ENCODE measurements around the gene ZNF324. TPM values are rescaled to one million over a fixed set of nuclear protein-coding genes. Genes with fewer than 3 reads are reported as not detected.
A peak's percentile ranks its signal among the peaks of the same experiment; 100 is the strongest.

Gene ZNF324
- total RNA-seq, 1 experiment from 2014 or later, result 8.1 TPM

DNA sequence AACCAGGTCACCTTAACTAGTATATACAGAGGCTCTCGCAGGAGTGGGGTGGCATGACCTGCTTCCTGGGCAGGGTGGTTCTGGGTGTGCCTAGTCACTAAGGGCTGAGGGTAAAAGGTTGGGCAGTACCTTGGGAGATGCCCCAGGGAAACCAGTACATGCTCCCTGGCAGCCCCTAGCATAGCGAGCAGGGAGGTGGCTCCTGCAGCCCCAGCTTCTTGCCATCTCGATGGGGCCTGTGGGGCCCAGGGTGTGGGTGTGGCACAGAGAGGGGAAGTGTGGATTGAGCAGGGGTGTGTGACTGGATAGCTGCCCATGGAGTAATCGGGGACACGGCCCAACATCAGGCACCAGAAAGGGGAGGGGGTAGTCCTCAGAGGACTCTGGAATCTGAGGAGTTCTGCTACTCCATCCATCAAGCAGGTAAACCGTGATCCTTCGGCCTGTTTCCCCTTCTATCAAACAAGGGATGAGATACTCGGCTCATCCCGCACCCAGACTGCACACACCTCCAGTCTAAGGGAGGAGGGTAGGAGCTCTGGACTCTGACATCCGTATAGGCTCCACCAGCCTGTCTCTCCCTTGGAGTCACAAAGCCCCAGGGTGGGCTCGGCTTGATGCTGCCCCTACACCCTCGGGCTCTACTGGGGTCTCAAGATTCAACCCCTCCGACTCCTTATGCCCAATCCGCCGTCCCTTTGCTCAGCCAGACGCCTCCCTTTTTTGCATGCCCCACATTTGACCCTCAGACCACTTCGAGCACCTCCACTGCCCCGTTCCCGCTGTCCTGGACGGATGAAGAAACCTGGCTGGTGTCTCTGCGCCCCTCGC lies 51.6 kb downstream of the ZNF324 start:
- H3K79me2 ChIP-seq (ENCODE audit: low read depth), result peaks cover 18% of the 10 kb centered on the region
- H3K36me3 ChIP-seq (ENCODE audit: low read depth), result no peaks in the 10 kb centered on the region
- peak overlapping the region; percentile 68; the same call in 1 of the 2 replicates for H3K27ac ChIP-seq
- H4K20me1 ChIP-seq (ENCODE audit: insufficient read depth), result no peaks in the 10 kb centered on the region
- peak overlapping the region; percentile 83 for H3K4me3 ChIP-seq
- intact Hi-C loops (cut with micrococcal nuclease; ENCODE audit: unreplicated experiment), result loop anchor here (1.0 to 5.0 kb wide), 6 partner anchors 42 to 1416 kb away; partner anchors contain the start of genes ZNF274, ZNF446, ZNF544 and ZSCAN22
- no peaks in the 10 kb centered on the region for H3K9me2 ChIP-seq (ENCODE audit: insufficient read depth)
- H3K9me3 ChIP-seq (ENCODE audit: insufficient read depth, low read depth), result no peaks in the 10 kb centered on the region
- TSS peak; percentile 37 for BruUV-seq (replicated peaks)
- CTCF ChIA-PET, result interaction anchor here (1.0 to 1.6 kb wide), 2 partner anchors 192 to 517 kb away, joined by 3 to 4 read pairs; partner anchors contain the start of gene ZSCAN22
- H2AFZ ChIP-seq, result peak overlapping the region; percentile 92
- POLR2A ChIA-PET (ENCODE audit: unreplicated experiment), result interaction anchor here (0.6 to 1.4 kb wide), 4 partner anchors 110 to 299 kb away, joined by 3 to 9 read pairs (median 6); partner anchors contain the start of genes ZNF497 and ZNF584
- TF ChIP-seq, protein P1, sequence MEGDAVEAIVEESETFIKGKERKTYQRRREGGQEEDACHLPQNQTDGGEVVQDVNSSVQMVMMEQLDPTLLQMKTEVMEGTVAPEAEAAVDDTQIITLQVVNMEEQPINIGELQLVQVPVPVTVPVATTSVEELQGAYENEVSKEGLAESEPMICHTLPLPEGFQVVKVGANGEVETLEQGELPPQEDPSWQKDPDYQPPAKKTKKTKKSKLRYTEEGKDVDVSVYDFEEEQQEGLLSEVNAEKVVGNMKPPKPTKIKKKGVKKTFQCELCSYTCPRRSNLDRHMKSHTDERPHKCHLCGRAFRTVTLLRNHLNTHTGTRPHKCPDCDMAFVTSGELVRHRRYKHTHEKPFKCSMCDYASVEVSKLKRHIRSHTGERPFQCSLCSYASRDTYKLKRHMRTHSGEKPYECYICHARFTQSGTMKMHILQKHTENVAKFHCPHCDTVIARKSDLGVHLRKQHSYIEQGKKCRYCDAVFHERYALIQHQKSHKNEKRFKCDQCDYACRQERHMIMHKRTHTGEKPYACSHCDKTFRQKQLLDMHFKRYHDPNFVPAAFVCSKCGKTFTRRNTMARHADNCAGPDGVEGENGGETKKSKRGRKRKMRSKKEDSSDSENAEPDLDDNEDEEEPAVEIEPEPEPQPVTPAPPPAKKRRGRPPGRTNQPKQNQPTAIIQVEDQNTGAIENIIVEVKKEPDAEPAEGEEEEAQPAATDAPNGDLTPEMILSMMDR (conservative IDR thresholded peaks at IDR 0.05), result no peak
- no peak for TF ChIP-seq EZH2 (IDR thresholded peaks at IDR 0.05; ENCODE audit: low read depth)
- H3K4me1 ChIP-seq (replicated peaks; ENCODE audit: insufficient read depth), result peaks cover 10% of the 10 kb centered on the region
- DNase-seq, result no peak
- peak overlapping the region; percentile 95 for H3K4me2 ChIP-seq
- peaks cover 14% of the 10 kb centered on the region; the same call in 1 of the 2 replicates for H3F3A ChIP-seq (ENCODE audit: insufficient read depth, low read depth)
- H3K27me3 ChIP-seq (ENCODE audit: insufficient read depth, low read depth), result no peaks in the 10 kb centered on the region

- Histone ChIP-seq H2AFZ (peak overlapping the region; percentile 92), H3K27me3 (ENCODE audit: insufficient read depth, low read depth) (no peaks in the 10 kb centered on the region), H4K20me1 (ENCODE audit: insufficient read depth) (no peaks in the 10 kb centered on the region), H3K4me2 (peak overlapping the region; percentile 95), H3F3A (ENCODE audit: insufficient read depth, low read depth) (peaks cover 14% of the 10 kb centered on the region; the same call in 1 of the 2 replicates), H3K4me1 (replicated peaks; ENCODE audit: insufficient read depth) (peaks cover 10% of the 10 kb centered on the region), H3K9me2 (ENCODE audit: insufficient read depth) (no peaks in the 10 kb centered on the region), H3K27ac (peak overlapping the region; percentile 68), H3K4me3 (peak overlapping the region; percentile 83), H3K79me2 (ENCODE audit: low read depth) (peaks cover 18% of the 10 kb centered on the region), H3K9me3 (ENCODE audit: insufficient read depth, low read depth) (no peaks in the 10 kb centered on the region), H3K36me3 (ENCODE audit: low read depth) (no peaks in the 10 kb centered on the region)
- intact Hi-C loops (cut with micrococcal nuclease; ENCODE audit: unreplicated experiment), result loop anchor here (1.0 to 5.0 kb wide), 6 partner anchors 43 to 1417 kb away; partner anchors contain the start of genes ZNF274, ZNF446, ZNF544 and ZSCAN22
- TF ChIP-seq, protein P1 (conservative IDR thresholded peaks at IDR 0.05), result 0 out of 2 replicates have a peak, but pooled peaks have one; percentile 48
- TF ChIP-seq EZH2 (IDR thresholded peaks at IDR 0.05; ENCODE audit: low read depth), result no peak
- POLR2A ChIA-PET (ENCODE audit: unreplicated experiment), result interaction anchor here (0.6 to 1.4 kb wide), 4 partner anchors 110 to 299 kb away, joined by 3 to 9 read pairs (median 6); partner anchors contain the start of genes ZNF497 and ZNF584
- CTCF ChIA-PET, result interaction anchor here (1.0 to 1.6 kb wide), 2 partner anchors 192 to 517 kb away, joined by 3 to 4 read pairs; partner anchors contain the start of gene ZSCAN22
- DNase-seq, result peak in 1 of 2 experiments; percentile 59
- no TSS peak for BruUV-seq (replicated peaks)
Measured at GRCh38 chr19:58519087-58519354, 52.1 kb downstream of the ZNF324 start.

All from PC-9 (cell line).